ENCODE results near the gene CPEB3. TPM values are rescaled to one million over a fixed set of nuclear protein-coding genes. Genes with fewer than 3 reads are reported as not detected.

The CPEB3 gene
- total RNA-seq, 2 experiments from 2014 or later: 3.4 to 3.5 TPM

Other genes starting within 250 kb of the CPEB3 start
- 10 to 100 TPM; 25.6 to 27.2 TPM for gene MARCHF5, start 89 bp upstream of the CPEB3 start, total RNA-seq

Measured in activated naive CD8-positive, alpha-beta T cell treated with anti-CD3 and anti-CD28 coated beads, Interleukin-2, amount 10 ng/mL, durations not matched to agents 7 days and 5 days (primary cell).